Liver (tissue), 9 donors: ENCODE results near the gene SPATA13. TPM values are rescaled to one million over a fixed set of nuclear protein-coding genes. Genes with fewer than 3 reads are reported as not detected.

ENCODE experiments used
- DNase-seq: peaks from one replicate; pipeline ENCODE4 v3.0.0-alpha.2; 2017; ENCODE audit warnings: low spot score
- H3K27ac ChIP-seq, 2 donors: one replicate each; pipeline ENCODE4 v1.7.0; 2013; ENCODE audit warnings: inconsistent platforms in 2 of 2, low read length in 2 of 2, control low read depth in 1 of 2, low read depth in 1 of 2, mild to moderate bottlenecking in 1 of 2
- H3K27me3 ChIP-seq, 4 donors: one replicate each; pipeline versions ENCODE4 v1.6.1 to v1.7.0; 2013; ENCODE audit warnings: low read length in 3 of 4, inconsistent platforms in 1 of 4, mild to moderate bottlenecking in 1 of 4, moderate library complexity in 1 of 4; ENCODE audit not compliant: control insufficient read depth in 4 of 4, insufficient read depth in 4 of 4
- H3K36me3 ChIP-seq, 4 donors: one replicate each; pipeline versions ENCODE4 v1.6.1 to v1.7.0; 2013; ENCODE audit warnings: low read length in 3 of 4, mild to moderate bottlenecking in 3 of 4, low read depth in 1 of 4, moderate library complexity in 1 of 4; ENCODE audit not compliant: control insufficient read depth in 4 of 4, insufficient read depth in 3 of 4
- H3K4me1 ChIP-seq, 4 donors: one replicate each; pipeline versions ENCODE4 v1.6.1 to v1.7.0; 2013; ENCODE audit warnings: low read length in 3 of 4, mild to moderate bottlenecking in 3 of 4, moderate library complexity in 1 of 4; ENCODE audit not compliant: control insufficient read depth in 4 of 4, insufficient read depth in 4 of 4
- H3K4me3 ChIP-seq, 3 donors: one replicate each; pipeline versions ENCODE4 v1.6.1 to v1.7.0; 2013; ENCODE audit warnings: low read length in 3 of 3, control low read depth in 1 of 3, low read depth in 1 of 3, mild to moderate bottlenecking in 1 of 3
- H3K9ac ChIP-seq, 2 donors: one replicate each; pipeline ENCODE4 v1.7.0; 2013; ENCODE audit warnings: low read length in 2 of 2, mild to moderate bottlenecking in 2 of 2, moderate library complexity in 2 of 2, control low read depth in 1 of 2, low read depth in 1 of 2
- H3K9me3 ChIP-seq, 4 donors: one replicate each; pipeline versions ENCODE4 v1.6.1 to v1.7.0; 2013; ENCODE audit warnings: low read length in 3 of 4; ENCODE audit not compliant: control insufficient read depth in 4 of 4
- FOXA1 ChIP-seq: IDR thresholded peaks from 2 replicates; pipeline ENCODE4 v1.6.1; 2016; ENCODE audit warnings: antibody characterized with exemption
- FOXA2 ChIP-seq: IDR thresholded peaks from 2 replicates; pipeline ENCODE4 v1.6.1; 2016; ENCODE audit warnings: antibody characterized with exemption
- HNF4A ChIP-seq, 2 donors: conservative IDR thresholded peaks; 2 replicates each; pipeline ENCODE4 v1.6.1; 2016; ENCODE audit warnings: antibody characterized with exemption in 2 of 2, mild to moderate bottlenecking in 2 of 2
- JUND ChIP-seq, 2 donors: IDR thresholded peaks; 2 replicates each; pipeline ENCODE4 v1.6.1; 2016; ENCODE audit warnings: antibody characterized with exemption in 2 of 2
- NR2F2 ChIP-seq: IDR thresholded peaks from 2 replicates; pipeline ENCODE4 v1.6.1; 2016; ENCODE audit warnings: antibody characterized with exemption
- RAD21 ChIP-seq, 2 donors: IDR thresholded peaks; 2 replicates each; pipeline ENCODE4 v1.6.1; 2016; ENCODE audit warnings: antibody characterized with exemption in 2 of 2, mild to moderate bottlenecking in 2 of 2
- RXRA ChIP-seq, 2 donors: IDR thresholded peaks; 2 replicates each; pipeline ENCODE4 v1.6.1; 2017 to 2018; ENCODE audit warnings: antibody characterized with exemption in 2 of 2, mild to moderate bottlenecking in 1 of 2
- SP1 ChIP-seq: IDR thresholded peaks from 2 replicates; pipeline ENCODE4 v1.6.1; 2018; ENCODE audit warnings: antibody characterized with exemption, mild to moderate bottlenecking
- TAF1 ChIP-seq: conservative IDR thresholded peaks from 2 replicates; pipeline ENCODE4 v1.6.1; 2016; ENCODE audit warnings: antibody characterized with exemption, mild to moderate bottlenecking
- YY1 ChIP-seq: IDR thresholded peaks from 2 replicates; pipeline ENCODE4 v1.6.1; 2016; ENCODE audit warnings: antibody characterized with exemption, mild to moderate bottlenecking
- WGBS: extraction: QIAGEN DNeasy Blood & Tissue Kit; methylation state at CpG from one replicate; pipeline ENCODE4 v1.1.7; 2013; 5-methylcytosine and 5-hydroxymethylcytosine counted together
- polyA plus RNA-seq, 2 donors: library from polyadenylated mRNA; stranded (reverse) in 1 of 2; unstranded in 1 of 2; fragments of 200-250 nt in 1 of 2; fragments of >200 nt in 1 of 2; fragmentation: Nextera tagmentation in 1 of 2; extraction: Ambion mirVana in 1 of 2; gene quantifications; one replicate each; pipeline versions ENCODE4 v1.2.1 to v1.2.3, GENCODE V29; 2013 to 2015
- total RNA-seq, 2 donors: library from RNA; depleted of rRNA; stranded (reverse); fragments of >200 nt; gene quantifications; one replicate each; pipeline ENCODE4 v1.2.3, GENCODE V29; 2014
- TF ChIP-seq, protein P1 (sequence below): IDR thresholded peaks from 2 replicates; pipeline ENCODE4 v1.6.1; 2016; ENCODE audit warnings: antibody characterized with exemption
- TF ChIP-seq, protein P2 (sequence below): IDR thresholded peaks from 2 replicates; pipeline ENCODE4 v1.6.1; 2016; ENCODE audit warnings: antibody characterized with exemption, mild to moderate bottlenecking
- TF ChIP-seq, protein P3 (sequence below): IDR thresholded peaks from 2 replicates; pipeline ENCODE4 v1.6.1; 2016; ENCODE audit warnings: antibody characterized with exemption
- donor health status: healthy.
- donor health status: healthy.
- donor health status: healthy.
- donor health status: healthy.
- donor health status: healthy.

The SPATA13 gene
- total and polyA plus RNA-seq, 4 donors = 10.0 to 57.6 (median 20.4) TPM

GRCh38 chr13:24301434-24301833 is 140.9 kb downstream of the SPATA13 start:
- Histone ChIP-seq H3K9ac (no peak overlapping the region), H3K27me3 (no peaks in the 10 kb centered on the region), H3K4me1 (no peaks in the 10 kb centered on the region), H3K4me3 (no peak overlapping the region), H3K36me3 (peaks cover 8 to 93% (median 78%) of the 10 kb centered on the region in 4 donors), H3K27ac (no peak overlapping the region), H3K9me3 (no peaks in the 10 kb centered on the region)
- TF ChIP-seq RAD21 (IDR thresholded peaks at IDR 0.05) = no peak
- TF ChIP-seq TAF1 = no peak
- no peak for TF ChIP-seq FOXA2
- TF ChIP-seq RXRA (IDR thresholded peaks at IDR 0.05) = no peak
- no peak for TF ChIP-seq SP1
- no peak for TF ChIP-seq JUND (IDR thresholded peaks at IDR 0.05)
- TF ChIP-seq YY1 = no peak
- no peak for TF ChIP-seq NR2F2
- TF ChIP-seq, protein P1, sequence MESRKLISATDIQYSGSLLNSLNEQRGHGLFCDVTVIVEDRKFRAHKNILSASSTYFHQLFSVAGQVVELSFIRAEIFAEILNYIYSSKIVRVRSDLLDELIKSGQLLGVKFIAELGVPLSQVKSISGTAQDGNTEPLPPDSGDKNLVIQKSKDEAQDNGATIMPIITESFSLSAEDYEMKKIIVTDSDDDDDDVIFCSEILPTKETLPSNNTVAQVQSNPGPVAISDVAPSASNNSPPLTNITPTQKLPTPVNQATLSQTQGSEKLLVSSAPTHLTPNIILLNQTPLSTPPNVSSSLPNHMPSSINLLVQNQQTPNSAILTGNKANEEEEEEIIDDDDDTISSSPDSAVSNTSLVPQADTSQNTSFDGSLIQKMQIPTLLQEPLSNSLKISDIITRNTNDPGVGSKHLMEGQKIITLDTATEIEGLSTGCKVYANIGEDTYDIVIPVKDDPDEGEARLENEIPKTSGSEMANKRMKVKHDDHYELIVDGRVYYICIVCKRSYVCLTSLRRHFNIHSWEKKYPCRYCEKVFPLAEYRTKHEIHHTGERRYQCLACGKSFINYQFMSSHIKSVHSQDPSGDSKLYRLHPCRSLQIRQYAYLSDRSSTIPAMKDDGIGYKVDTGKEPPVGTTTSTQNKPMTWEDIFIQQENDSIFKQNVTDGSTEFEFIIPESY = no peak
- TF ChIP-seq, protein P2, sequence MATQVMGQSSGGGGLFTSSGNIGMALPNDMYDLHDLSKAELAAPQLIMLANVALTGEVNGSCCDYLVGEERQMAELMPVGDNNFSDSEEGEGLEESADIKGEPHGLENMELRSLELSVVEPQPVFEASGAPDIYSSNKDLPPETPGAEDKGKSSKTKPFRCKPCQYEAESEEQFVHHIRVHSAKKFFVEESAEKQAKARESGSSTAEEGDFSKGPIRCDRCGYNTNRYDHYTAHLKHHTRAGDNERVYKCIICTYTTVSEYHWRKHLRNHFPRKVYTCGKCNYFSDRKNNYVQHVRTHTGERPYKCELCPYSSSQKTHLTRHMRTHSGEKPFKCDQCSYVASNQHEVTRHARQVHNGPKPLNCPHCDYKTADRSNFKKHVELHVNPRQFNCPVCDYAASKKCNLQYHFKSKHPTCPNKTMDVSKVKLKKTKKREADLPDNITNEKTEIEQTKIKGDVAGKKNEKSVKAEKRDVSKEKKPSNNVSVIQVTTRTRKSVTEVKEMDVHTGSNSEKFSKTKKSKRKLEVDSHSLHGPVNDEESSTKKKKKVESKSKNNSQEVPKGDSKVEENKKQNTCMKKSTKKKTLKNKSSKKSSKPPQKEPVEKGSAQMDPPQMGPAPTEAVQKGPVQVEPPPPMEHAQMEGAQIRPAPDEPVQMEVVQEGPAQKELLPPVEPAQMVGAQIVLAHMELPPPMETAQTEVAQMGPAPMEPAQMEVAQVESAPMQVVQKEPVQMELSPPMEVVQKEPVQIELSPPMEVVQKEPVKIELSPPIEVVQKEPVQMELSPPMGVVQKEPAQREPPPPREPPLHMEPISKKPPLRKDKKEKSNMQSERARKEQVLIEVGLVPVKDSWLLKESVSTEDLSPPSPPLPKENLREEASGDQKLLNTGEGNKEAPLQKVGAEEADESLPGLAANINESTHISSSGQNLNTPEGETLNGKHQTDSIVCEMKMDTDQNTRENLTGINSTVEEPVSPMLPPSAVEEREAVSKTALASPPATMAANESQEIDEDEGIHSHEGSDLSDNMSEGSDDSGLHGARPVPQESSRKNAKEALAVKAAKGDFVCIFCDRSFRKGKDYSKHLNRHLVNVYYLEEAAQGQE = no peak
- WGBS = 86% methylated on average over 12 of the region's 12 CpGs
- no peak for DNase-seq

DNA sequence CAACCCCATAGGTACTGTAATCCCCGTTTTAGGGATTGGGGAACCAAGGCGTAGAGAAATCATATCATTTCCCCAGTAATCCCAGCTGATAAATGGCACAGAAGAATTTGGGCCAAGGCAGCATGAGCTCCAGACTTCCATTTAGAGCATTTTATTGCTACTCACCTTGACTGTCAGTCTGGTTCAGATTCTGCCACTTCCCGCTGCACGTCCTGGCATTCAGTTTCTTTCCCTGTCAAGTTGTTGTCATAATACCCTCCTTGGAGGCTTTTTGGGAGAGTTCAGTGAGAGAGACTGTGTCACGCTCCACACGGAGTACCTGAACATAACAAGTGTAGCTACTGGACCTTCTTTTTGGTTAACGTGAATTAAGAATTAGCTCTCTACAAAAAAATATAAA is 141.4 kb downstream of the SPATA13 start:
- Histone ChIP-seq H3K27ac (no peak overlapping the region), H3K9ac (no peak overlapping the region), H3K27me3 (no peaks in the 10 kb centered on the region), H3K4me1 (no peaks in the 10 kb centered on the region), H3K4me3 (no peak overlapping the region), H3K36me3 (peaks cover 8 to 89% (median 74%) of the 10 kb centered on the region in 4 donors), H3K9me3 (no peaks in the 10 kb centered on the region)
- no peak for DNase-seq
- WGBS = 90% methylated on average over 7 of the region's 7 CpGs
- TF ChIP-seq, protein P3, sequence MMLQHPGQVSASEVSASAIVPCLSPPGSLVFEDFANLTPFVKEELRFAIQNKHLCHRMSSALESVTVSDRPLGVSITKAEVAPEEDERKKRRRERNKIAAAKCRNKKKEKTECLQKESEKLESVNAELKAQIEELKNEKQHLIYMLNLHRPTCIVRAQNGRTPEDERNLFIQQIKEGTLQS = no peak
- TF ChIP-seq FOXA2 (no peak), RXRA (IDR thresholded peaks at IDR 0.05) (no peak), YY1 (no peak)

- TF ChIP-seq RAD21 (IDR thresholded peaks at IDR 0.05) (no peak), FOXA2 (no peak), TAF1 (no peak), FOXA1 (no peak), NR2F2 (no peak), HNF4A (conservative IDR thresholded peaks at IDR 0.05) (no peak)
- TF ChIP-seq, protein P2 = no peak
- Histone ChIP-seq H3K9ac (no peak overlapping the region), H3K36me3 (peaks cover 2 to 62% (median 48%) of the 10 kb centered on the region in 4 donors), H3K4me3 (no peak overlapping the region), H3K27me3 (no peaks in the 10 kb centered on the region), H3K9me3 (no peaks in the 10 kb centered on the region), H3K4me1 (no peaks in the 10 kb centered on the region), H3K27ac (no peak overlapping the region)
- WGBS = 95% methylated on average over 5 of the region's 5 CpGs
- DNase-seq = no peak
Observed at GRCh38 chr13:24304620-24305019, 144.1 kb downstream of the SPATA13 start.
